ENCODE data around the gene ZSWIM5. TPM values are rescaled to one million over a fixed set of nuclear protein-coding genes. Genes with fewer than 3 reads are reported as not detected.
"Not testable (repeated sequence)": the region's sequence is repeated elsewhere in the genome, so short reads cannot be mapped to it uniquely, and the experiment has no call there.

ZSWIM5 gene
- total RNA-seq, 4 donors from 2014 or later: 0.53 to 1.3 (median 0.81) TPM

DNA sequence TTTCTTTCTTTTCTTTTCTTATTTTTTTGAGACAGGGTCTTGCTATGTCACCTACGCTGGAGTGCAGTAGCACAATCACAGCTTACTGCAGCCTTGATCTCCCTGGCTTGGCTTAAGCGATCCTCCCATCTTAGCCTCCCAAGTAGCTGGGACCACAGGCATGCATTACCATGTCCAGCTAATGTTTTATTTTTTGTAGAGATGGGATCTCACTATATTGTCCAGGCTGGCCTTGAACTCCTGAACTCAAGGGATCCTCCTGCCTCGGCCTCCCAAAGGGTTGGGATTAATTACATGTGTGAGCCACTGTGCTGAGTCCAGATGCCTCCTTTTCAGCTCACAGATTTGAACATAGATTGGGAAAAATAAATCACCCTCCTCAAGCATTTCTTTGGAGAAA is 98.6 kb downstream of the ZSWIM5 start:
- DNase-seq (no peak), ATAC-seq (no peak)
- H3K27me3 ChIP-seq: no peaks in the 10 kb centered on the region
- no peak for TF ChIP-seq POLR2A (IDR thresholded peaks at IDR 0.05)
- TF ChIP-seq, protein P1, sequence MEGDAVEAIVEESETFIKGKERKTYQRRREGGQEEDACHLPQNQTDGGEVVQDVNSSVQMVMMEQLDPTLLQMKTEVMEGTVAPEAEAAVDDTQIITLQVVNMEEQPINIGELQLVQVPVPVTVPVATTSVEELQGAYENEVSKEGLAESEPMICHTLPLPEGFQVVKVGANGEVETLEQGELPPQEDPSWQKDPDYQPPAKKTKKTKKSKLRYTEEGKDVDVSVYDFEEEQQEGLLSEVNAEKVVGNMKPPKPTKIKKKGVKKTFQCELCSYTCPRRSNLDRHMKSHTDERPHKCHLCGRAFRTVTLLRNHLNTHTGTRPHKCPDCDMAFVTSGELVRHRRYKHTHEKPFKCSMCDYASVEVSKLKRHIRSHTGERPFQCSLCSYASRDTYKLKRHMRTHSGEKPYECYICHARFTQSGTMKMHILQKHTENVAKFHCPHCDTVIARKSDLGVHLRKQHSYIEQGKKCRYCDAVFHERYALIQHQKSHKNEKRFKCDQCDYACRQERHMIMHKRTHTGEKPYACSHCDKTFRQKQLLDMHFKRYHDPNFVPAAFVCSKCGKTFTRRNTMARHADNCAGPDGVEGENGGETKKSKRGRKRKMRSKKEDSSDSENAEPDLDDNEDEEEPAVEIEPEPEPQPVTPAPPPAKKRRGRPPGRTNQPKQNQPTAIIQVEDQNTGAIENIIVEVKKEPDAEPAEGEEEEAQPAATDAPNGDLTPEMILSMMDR (IDR thresholded peaks at IDR 0.05 in 4 of 5, conservative IDR thresholded peaks at IDR 0.05 in 1 of 5): no peak
- intact Hi-C loops (cut with DNase I; ENCODE audit: low total_unique reads) (no loop called here), in situ Hi-C loops (cut with MboI; ENCODE audit: low sequenced_read_pairs in 4 of 4) (no loop called here)
- no peaks in the 10 kb centered on the region for H3K9me3 ChIP-seq
- H3K36me3 ChIP-seq: no peaks in the 10 kb centered on the region
- no peak overlapping the region for H3K4me3 ChIP-seq
- H3K27ac ChIP-seq: no peak overlapping the region
- H3K4me1 ChIP-seq: no peaks in the 10 kb centered on the region

DNA sequence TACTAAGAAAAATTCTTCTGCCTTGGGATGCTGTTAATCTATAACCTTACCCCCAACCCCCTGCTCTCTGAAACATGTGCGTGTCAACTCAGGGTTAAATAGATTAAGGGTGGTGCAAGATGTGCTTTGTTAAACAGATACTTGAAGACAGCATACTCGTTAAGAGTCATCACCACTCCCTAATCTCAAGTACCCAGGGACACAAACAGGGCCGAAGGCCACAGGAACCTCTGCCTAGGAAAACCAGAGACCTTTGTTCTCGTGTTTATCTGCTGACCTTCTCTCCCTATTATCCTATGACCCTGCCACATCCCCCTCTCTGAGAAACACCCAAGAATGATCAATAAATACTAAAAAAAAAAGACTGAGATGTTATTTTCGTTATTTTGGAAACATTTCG is 99.5 kb downstream of the ZSWIM5 start:
- DNase-seq; H3K27me3 ChIP-seq; H3K9me3 ChIP-seq; H3K4me3 ChIP-seq; H3K4me1 ChIP-seq; H3K27ac ChIP-seq; intact Hi-C loops (cut with DNase I; ENCODE audit: low total_unique reads); H3K36me3 ChIP-seq; in situ Hi-C loops (cut with MboI; ENCODE audit: low sequenced_read_pairs in 4 of 4); ATAC-seq: not testable (repeated sequence)

DNA sequence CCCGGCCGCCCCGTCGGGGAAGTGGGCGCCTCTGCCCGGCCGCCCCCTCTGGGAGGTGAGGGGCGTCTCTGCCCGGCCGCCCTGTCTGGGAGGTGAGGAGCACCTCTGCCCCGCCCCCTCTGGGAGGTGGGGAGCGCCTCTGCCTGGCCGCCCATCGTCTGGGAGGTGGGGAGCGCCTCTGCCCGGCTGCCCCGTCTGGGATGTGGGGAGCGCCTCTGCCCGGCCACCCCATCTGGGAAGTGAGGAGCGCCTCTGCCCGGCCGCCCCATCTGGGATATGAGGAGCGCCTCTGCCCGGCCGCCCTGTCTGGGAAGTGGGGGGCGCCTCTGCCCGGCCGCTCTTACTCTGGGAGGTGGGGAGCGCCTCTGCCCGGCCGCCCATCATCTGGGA is 100.3 kb downstream of the ZSWIM5 start:
- in situ Hi-C loops (cut with MboI; ENCODE audit: low sequenced_read_pairs in 4 of 4); ATAC-seq: not testable (repeated sequence)

DNA sequence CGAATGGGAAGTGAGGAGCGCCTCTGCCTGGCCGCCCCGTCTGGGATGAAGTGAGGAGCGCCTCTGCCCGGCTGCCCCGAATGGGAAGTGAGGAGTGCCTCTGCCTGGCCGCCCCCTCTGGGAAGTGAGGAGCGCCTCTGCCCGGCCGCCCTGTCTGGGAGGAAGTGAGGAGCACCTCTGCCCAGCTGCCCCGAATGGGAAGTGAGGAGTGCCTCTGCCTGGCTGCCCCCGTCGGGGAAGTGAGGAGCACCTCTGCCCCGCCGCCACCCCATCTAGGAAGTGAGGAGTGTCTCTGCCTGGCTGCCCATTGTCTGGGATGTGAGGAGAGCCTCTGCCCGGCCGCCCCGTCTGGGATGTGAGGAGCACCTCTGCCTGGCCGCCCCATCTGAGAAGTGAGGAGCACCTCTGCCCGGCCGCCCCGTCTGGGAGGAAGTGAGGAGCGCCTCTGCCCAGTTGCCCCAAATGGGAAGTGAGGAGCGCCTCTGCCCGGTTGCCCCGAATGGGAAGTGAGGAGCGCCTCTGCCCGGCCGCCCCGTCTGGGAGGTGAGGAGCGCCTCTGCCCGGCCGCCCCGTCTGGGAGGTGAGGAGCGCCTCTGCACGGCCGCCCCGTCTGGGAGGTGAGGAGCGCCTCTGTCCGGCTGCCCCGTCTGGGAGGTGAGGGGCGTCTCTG is 100.8 kb downstream of the ZSWIM5 start:
- H3K27ac ChIP-seq; H3K9me3 ChIP-seq; H3K36me3 ChIP-seq; H3K27me3 ChIP-seq; DNase-seq; H3K4me1 ChIP-seq; H3K4me3 ChIP-seq; intact Hi-C loops (cut with DNase I; ENCODE audit: low total_unique reads); ATAC-seq; in situ Hi-C loops (cut with MboI; ENCODE audit: low sequenced_read_pairs in 4 of 4): not testable (repeated sequence)

More for the DNA sequence above, 100.3 kb downstream of the ZSWIM5 start:
- DNase-seq; H3K4me3 ChIP-seq; H3K36me3 ChIP-seq; intact Hi-C loops (cut with DNase I; ENCODE audit: low total_unique reads); H3K4me1 ChIP-seq; H3K9me3 ChIP-seq; H3K27me3 ChIP-seq; H3K27ac ChIP-seq: not testable (repeated sequence)

DNA sequence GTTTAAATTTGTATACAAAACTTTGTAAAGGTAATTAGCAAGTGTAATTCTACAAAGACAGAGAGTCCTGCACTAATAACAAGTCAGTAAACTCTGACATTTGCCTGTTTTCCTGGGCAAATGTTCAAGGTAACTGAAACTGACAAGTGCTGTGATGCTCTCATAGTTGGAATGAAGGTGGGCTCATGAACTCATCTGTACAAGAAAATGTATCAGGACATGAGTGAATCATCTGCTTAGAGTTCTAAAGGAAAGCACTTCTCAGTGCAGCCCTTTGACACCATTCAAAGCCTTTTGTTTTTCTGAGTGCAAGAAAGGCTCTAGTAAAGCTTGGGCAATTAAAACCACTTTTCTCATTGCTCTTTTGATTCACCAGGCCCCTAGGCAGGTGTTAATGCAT is 102.9 kb downstream of the ZSWIM5 start:
- TF ChIP-seq, protein P1 (IDR thresholded peaks at IDR 0.05 in 4 of 5, conservative IDR thresholded peaks at IDR 0.05 in 1 of 5): no peak
- no peak for TF ChIP-seq POLR2A (IDR thresholded peaks at IDR 0.05)
- Histone ChIP-seq H3K9me3 (no peaks in the 10 kb centered on the region), H3K4me3 (no peak overlapping the region), H3K4me1 (no peaks in the 10 kb centered on the region), H3K27me3 (no peaks in the 10 kb centered on the region), H3K27ac (no peak overlapping the region), H3K36me3 (no peaks in the 10 kb centered on the region)
- intact Hi-C loops (cut with DNase I; ENCODE audit: low total_unique reads) (no loop called here), in situ Hi-C loops (cut with MboI; ENCODE audit: low sequenced_read_pairs in 4 of 4) (no loop called here)
- DNase-seq (no peak), ATAC-seq (no peak)

DNA sequence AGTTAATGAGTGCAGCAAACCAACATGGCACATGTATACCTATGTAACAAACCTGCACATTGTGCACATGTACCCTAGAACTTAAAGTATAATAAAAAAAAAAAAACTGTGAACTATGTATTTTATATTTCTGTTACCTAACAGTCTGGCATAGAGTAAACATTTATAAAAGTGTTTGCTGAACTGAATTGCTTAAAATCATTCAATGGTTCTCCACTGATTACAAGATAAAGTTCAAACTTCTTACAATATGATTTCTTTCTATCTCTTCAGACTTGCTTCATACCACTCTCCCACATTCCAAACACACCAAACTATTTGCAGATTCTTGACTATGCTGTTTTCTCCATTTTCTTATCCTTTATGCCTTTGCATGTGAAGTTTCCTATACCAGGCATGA is 104.5 kb downstream of the ZSWIM5 start:
- intact Hi-C loops (cut with DNase I; ENCODE audit: low total_unique reads): no loop called here
- ATAC-seq (no peak), DNase-seq (no peak)
- H3K36me3 ChIP-seq: no peaks in the 10 kb centered on the region
- TF ChIP-seq POLR2A (IDR thresholded peaks at IDR 0.05): no peak
- TF ChIP-seq, protein P1 (IDR thresholded peaks at IDR 0.05 in 4 of 5, conservative IDR thresholded peaks at IDR 0.05 in 1 of 5): no peak
- H3K27ac ChIP-seq: no peak overlapping the region
- H3K27me3 ChIP-seq: no peaks in the 10 kb centered on the region
- no peaks in the 10 kb centered on the region for H3K9me3 ChIP-seq
- no peaks in the 10 kb centered on the region for H3K4me1 ChIP-seq
- in situ Hi-C loops (cut with MboI; ENCODE audit: low sequenced_read_pairs in 4 of 4): no loop called here
- H3K4me3 ChIP-seq: no peak overlapping the region

DNA sequence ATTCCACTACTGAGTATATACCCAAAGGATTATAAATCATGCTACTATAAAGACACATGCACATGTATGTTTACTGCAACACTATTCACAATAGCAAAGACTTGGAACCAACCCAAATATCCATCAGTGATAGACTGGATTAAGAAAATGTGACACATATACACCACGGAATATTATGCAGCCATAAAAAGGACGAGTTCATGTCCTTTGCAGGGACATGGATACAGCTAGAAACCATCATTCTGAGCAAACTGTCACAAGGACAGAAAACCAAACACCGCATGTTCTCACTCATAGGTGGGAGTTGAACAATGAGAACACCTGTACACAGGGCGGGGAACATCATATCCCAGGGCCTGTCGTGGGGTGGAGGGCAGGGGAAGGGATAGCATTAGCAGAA is 104.9 kb downstream of the ZSWIM5 start:
- H3K27me3 ChIP-seq; DNase-seq; intact Hi-C loops (cut with DNase I; ENCODE audit: low total_unique reads); H3K36me3 ChIP-seq; H3K27ac ChIP-seq; H3K9me3 ChIP-seq; in situ Hi-C loops (cut with MboI; ENCODE audit: low sequenced_read_pairs in 4 of 4); H3K4me1 ChIP-seq; H3K4me3 ChIP-seq; ATAC-seq: not testable (repeated sequence)

All from gastrocnemius medialis (tissue), 4 donors.